HCT116 (cell line): Measurements from ENCODE around the gene KDM5A.

Source experiments
- CBX3 ChIP-seq: IDR thresholded peaks from 2 replicates; pipeline ENCODE4 v1.6.1; 2012; ENCODE audit warnings: low read depth
- EZH2 ChIP-seq: fragments of 200-600 bp; sonication (generic); IDR thresholded peaks from 2 replicates; pipeline ENCODE4 v1.6.1; 2017; ENCODE audit warnings: antibody characterized with exemption, mixed run types
- POLR2A ChIP-seq: IDR thresholded peaks from 2 replicates; pipeline ENCODE4 v1.7.0; 2011; ENCODE audit warnings: borderline replicate concordance; ENCODE audit not compliant: insufficient read depth, insufficient read length; ENCODE audit errors: extremely low read depth
- SRF ChIP-seq: IDR thresholded peaks from 2 replicates; pipeline ENCODE4 v1.6.1; 2012; ENCODE audit warnings: low read depth
- TF ChIP-seq, protein P1 (sequence below), 3 experiments: fragments of 200-600 bp in 1 of 3; sonication (generic) in 1 of 3; IDR thresholded peaks in 2 of 3; conservative IDR thresholded peaks in 1 of 3; 2 replicates each; pipeline ENCODE4 v1.5.1; 2012 to 2017; ENCODE audit warnings: low read depth in 2 of 3, low read length in 2 of 3, antibody characterized with exemption in 1 of 3, borderline replicate concordance in 1 of 3, control low read depth in 1 of 3, mild to moderate bottlenecking in 1 of 3, mixed read lengths in 1 of 3, mixed run types in 1 of 3, moderate library complexity in 1 of 3; ENCODE audit not compliant: insufficient read depth in 1 of 3

- TF ChIP-seq POLR2A (no peak), SRF (no peak), EZH2 (no peak), CBX3 (no peak)
- TF ChIP-seq, protein P1, sequence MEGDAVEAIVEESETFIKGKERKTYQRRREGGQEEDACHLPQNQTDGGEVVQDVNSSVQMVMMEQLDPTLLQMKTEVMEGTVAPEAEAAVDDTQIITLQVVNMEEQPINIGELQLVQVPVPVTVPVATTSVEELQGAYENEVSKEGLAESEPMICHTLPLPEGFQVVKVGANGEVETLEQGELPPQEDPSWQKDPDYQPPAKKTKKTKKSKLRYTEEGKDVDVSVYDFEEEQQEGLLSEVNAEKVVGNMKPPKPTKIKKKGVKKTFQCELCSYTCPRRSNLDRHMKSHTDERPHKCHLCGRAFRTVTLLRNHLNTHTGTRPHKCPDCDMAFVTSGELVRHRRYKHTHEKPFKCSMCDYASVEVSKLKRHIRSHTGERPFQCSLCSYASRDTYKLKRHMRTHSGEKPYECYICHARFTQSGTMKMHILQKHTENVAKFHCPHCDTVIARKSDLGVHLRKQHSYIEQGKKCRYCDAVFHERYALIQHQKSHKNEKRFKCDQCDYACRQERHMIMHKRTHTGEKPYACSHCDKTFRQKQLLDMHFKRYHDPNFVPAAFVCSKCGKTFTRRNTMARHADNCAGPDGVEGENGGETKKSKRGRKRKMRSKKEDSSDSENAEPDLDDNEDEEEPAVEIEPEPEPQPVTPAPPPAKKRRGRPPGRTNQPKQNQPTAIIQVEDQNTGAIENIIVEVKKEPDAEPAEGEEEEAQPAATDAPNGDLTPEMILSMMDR (IDR thresholded peaks at IDR 0.05 in 2 of 3, conservative IDR thresholded peaks at IDR 0.05 in 1 of 3; ENCODE audit: borderline replicate concordance in 1 of 3, insufficient read depth in 1 of 3, low read depth in 2 of 3, low read length in 2 of 3): no peak
Observed at GRCh38 chr12:265096-265495, 124.0 kb downstream of the KDM5A start.
